ENCODE data around the gene TGM2.

The TGM2 gene

GRCh38 chr20:38210741-38211140 is 45.7 kb upstream of the TGM2 start:
- H3K4me3 ChIP-seq (ENCODE audit: low read depth, low read length), result no peak overlapping the region
- no peak for DNase-seq (ENCODE audit: low read depth)
- TF ChIP-seq, protein P1, sequence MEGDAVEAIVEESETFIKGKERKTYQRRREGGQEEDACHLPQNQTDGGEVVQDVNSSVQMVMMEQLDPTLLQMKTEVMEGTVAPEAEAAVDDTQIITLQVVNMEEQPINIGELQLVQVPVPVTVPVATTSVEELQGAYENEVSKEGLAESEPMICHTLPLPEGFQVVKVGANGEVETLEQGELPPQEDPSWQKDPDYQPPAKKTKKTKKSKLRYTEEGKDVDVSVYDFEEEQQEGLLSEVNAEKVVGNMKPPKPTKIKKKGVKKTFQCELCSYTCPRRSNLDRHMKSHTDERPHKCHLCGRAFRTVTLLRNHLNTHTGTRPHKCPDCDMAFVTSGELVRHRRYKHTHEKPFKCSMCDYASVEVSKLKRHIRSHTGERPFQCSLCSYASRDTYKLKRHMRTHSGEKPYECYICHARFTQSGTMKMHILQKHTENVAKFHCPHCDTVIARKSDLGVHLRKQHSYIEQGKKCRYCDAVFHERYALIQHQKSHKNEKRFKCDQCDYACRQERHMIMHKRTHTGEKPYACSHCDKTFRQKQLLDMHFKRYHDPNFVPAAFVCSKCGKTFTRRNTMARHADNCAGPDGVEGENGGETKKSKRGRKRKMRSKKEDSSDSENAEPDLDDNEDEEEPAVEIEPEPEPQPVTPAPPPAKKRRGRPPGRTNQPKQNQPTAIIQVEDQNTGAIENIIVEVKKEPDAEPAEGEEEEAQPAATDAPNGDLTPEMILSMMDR (IDR thresholded peaks at IDR 0.05; ENCODE audit: control insufficient read depth, extremely low read depth, insufficient read depth), result no peak

DNA sequence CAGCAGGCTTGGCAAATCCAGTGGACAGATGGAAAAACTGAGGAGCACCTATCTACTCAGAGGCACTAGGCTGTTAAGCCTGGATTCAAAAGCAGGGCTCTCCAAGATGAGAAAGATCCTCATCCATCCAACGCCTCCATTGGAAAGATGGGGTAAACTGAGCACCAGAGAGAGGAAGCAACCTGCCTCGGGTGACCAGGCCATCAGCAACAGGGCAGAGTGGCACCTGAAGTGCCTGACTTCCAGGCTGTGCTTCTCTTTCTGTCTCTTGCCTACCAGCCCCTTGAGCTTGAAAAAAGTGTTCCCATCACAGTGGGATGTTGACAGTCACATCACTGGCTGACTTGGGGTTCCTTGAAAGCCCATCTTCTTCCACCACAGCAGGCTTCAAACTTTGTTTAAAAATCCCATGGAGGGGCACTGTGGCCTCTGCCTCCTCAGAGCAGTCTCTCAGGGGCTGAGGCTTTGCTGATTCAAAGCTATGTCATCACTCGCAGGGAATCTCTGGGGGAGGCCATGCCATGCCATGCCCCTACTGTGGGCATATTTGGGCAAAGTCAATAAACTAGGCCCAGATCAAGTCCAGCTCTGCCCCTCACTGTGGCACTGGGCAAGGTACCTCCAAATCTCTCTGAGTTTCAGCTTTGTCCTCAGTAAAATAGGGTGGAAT is 44.8 kb upstream of the TGM2 start:
- TF ChIP-seq, protein P1 (IDR thresholded peaks at IDR 0.05; ENCODE audit: control insufficient read depth, extremely low read depth, insufficient read depth), result no peak
- no peak for DNase-seq (ENCODE audit: low read depth)
- H3K4me3 ChIP-seq (ENCODE audit: low read depth, low read length), result no peak overlapping the region

- H3K4me3 ChIP-seq (ENCODE audit: low read depth, low read length), result no peak overlapping the region
- TF ChIP-seq, protein P1 (IDR thresholded peaks at IDR 0.05; ENCODE audit: control insufficient read depth, extremely low read depth, insufficient read depth), result no peak
- DNase-seq (ENCODE audit: low read depth), result no peak
Observed at GRCh38 chr20:38209054-38209675, 44.1 kb upstream of the TGM2 start.

- TF ChIP-seq, protein P1 (IDR thresholded peaks at IDR 0.05; ENCODE audit: control insufficient read depth, extremely low read depth, insufficient read depth), result no peak
- no peak for DNase-seq (ENCODE audit: low read depth)
- no peak overlapping the region for H3K4me3 ChIP-seq (ENCODE audit: low read depth, low read length)
Observed at GRCh38 chr20:38208523-38208922, 43.5 kb upstream of the TGM2 start.

- H3K4me3 ChIP-seq (ENCODE audit: low read depth, low read length), result no peak overlapping the region
- TF ChIP-seq, protein P1 (IDR thresholded peaks at IDR 0.05; ENCODE audit: control insufficient read depth, extremely low read depth, insufficient read depth), result no peak
- no peak for DNase-seq (ENCODE audit: low read depth)
Observed at GRCh38 chr20:38208088-38208487, 43.0 kb upstream of the TGM2 start.

DNA sequence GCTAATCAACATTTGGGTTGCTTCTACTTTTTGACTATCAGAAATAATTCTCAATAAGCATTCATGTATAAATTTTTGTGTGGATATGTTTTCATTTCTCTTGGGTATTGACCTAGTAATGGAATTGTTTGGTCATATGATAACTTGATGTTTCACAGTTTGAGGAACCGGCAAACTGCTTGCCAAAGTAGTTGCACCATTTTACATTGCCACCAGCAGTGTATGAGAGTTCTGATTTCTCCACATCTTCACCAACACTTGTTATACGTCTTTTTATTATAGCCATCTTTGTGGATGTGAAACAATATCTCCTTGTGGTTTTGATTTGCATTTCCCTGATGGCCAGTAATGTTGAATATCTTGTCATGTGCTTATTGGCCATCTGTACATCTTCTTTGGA is 42.6 kb upstream of the TGM2 start:
- H3K4me3 ChIP-seq (ENCODE audit: low read depth, low read length), result no peak overlapping the region
- no peak for DNase-seq (ENCODE audit: low read depth)
- TF ChIP-seq, protein P1 (IDR thresholded peaks at IDR 0.05; ENCODE audit: control insufficient read depth, extremely low read depth, insufficient read depth), result no peak

GRCh38 chr20:38205001-38205400 is 39.9 kb upstream of the TGM2 start:
- DNase-seq (ENCODE audit: low read depth), result peak; percentile 61
- TF ChIP-seq, protein P1 (IDR thresholded peaks at IDR 0.05; ENCODE audit: control insufficient read depth, extremely low read depth, insufficient read depth), result no peak
- no peak overlapping the region for H3K4me3 ChIP-seq (ENCODE audit: low read depth, low read length)

Measured in LNCaP clone FGC (cell line).